ENCODE measurements around the gene IGSF21. TPM values are rescaled to one million over a fixed set of nuclear protein-coding genes. Genes with fewer than 3 reads are reported as not detected.

IGSF21 gene
- total RNA-seq, 1 donor from 2014 or later: 0.35 TPM

DNA sequence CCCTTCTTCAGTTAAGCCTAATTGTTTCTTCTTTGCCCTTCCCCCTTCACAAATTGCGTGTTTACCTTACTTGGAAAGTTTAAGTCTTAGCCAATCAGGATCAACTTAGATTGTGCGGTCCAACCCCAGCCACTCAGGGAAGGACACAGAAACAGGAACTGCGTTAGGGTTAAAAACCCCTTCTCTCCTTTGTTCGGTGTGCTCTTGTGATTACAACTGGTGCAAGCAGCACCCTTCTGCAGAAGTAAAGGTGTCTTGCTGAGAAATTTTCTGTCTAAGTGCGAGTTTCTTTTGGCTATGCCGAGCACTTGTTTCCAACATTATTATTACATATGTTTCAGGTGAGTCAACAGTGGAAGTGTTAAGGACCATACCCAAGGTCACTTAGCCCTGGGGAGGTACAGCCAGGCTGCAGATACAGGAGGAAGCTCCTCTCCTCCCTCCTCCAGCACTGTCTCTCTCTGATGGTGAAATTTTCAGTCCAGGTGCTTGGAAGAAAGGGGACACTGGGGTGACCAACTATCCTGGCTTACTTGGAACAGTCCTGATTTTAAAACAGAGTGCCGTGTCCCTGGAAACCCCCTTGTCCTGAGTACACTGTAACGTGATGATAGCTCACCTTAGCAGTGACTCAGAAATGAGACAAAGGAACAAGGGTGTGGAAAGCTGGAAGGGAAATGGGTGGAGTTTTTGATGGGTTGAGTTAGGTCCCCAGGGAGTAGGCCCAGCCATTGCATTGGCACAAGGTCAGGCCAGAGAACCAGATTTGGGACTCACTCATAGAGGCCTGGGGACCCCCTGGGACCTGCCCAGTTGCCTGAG, 304.4 kb downstream of the IGSF21 start:
- peaks cover 15% of the 10 kb centered on the region for H3K27me3 Mint-ChIP-seq (ENCODE audit: low read depth)
- H3K9me3 Mint-ChIP-seq: no peaks in the 10 kb centered on the region
- no peaks in the 10 kb centered on the region for H3K4me1 Mint-ChIP-seq

DNA sequence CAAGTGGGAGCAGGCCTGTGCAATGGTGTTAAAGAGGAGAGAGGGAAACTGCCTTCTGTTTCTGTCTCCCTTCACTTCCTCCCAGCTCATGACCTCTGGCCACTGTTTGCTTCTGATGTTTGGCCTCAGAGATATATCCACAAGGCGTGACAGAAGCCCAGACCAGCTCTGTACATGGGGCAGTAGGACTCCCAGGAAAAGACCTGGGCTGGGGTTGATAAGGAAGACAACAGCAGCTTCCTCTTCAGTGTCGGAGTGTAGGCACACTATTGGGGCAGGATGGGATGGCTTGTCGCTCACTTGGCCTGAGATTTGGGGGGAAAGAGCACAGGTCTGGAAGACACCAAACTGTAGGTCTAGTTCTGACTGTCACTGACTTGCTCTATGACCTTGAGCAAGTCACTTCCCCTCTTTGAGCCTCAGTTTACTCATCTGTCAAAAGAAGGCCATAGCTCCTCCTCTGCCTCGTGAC, 305.3 kb downstream of the IGSF21 start:
- H3K36me3 Mint-ChIP-seq (ENCODE audit: low read depth): no peaks in the 10 kb centered on the region
- DNase-seq (ENCODE audit: low read depth, low spot score): no peak
- TF ChIP-seq, protein P1, sequence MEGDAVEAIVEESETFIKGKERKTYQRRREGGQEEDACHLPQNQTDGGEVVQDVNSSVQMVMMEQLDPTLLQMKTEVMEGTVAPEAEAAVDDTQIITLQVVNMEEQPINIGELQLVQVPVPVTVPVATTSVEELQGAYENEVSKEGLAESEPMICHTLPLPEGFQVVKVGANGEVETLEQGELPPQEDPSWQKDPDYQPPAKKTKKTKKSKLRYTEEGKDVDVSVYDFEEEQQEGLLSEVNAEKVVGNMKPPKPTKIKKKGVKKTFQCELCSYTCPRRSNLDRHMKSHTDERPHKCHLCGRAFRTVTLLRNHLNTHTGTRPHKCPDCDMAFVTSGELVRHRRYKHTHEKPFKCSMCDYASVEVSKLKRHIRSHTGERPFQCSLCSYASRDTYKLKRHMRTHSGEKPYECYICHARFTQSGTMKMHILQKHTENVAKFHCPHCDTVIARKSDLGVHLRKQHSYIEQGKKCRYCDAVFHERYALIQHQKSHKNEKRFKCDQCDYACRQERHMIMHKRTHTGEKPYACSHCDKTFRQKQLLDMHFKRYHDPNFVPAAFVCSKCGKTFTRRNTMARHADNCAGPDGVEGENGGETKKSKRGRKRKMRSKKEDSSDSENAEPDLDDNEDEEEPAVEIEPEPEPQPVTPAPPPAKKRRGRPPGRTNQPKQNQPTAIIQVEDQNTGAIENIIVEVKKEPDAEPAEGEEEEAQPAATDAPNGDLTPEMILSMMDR (conservative IDR thresholded peaks at IDR 0.05): no peak
- no peaks in the 10 kb centered on the region for H3K4me1 Mint-ChIP-seq
- no peak overlapping the region for H3K4me3 Mint-ChIP-seq
- H3K27ac Mint-ChIP-seq (ENCODE audit: unreplicated experiment): peak overlapping the region; percentile 59
- H3K27me3 Mint-ChIP-seq (ENCODE audit: low read depth): peaks cover 20% of the 10 kb centered on the region
- no peaks in the 10 kb centered on the region for H3K9me3 Mint-ChIP-seq

More for the DNA sequence above, 304.4 kb downstream of the IGSF21 start:
- H3K4me3 Mint-ChIP-seq: no peak overlapping the region
- no peak for DNase-seq (ENCODE audit: low read depth, low spot score)
- no peaks in the 10 kb centered on the region for H3K36me3 Mint-ChIP-seq (ENCODE audit: low read depth)
- H3K27ac Mint-ChIP-seq (ENCODE audit: unreplicated experiment): no peak overlapping the region
- TF ChIP-seq, protein P1 (conservative IDR thresholded peaks at IDR 0.05): no peak

DNA sequence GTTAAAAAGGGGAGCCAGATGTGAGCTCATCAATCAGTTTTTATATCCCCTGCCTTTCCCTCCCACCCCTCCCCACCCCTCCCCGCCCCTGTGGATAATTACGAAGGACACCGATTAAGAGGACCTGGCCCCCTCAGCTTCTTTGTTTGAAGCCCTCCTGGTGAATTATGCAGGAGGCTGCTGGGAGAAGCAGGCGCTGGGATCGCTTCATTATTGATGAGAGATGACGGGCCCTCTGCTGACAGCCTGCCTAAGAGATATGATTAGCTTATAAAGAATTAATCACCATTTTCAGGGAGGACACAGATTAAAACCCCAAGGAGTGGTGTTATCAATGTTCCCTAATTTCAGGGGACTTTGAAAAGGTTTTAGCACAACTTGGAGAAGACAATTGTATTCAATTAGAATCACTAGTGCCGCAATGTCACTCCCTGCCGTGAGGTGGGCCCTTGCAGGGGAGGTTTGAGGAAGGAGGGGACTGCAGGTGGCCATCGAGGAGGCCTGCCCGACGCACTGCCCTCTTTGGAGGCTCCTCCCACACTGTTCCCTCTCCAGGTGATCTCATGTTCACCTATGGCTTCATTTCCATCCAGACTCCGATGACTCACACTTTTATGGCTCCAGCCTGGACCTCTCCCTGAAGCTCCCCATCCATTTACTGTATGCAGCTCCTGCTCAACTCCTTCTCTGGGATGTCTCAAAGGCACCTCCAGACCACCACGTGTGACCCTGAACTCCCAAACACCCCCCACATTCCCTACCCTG, 306.1 kb downstream of the IGSF21 start:
- Mint-ChIP-seq H3K9me3 (no peaks in the 10 kb centered on the region), H3K27ac (ENCODE audit: unreplicated experiment) (no peak overlapping the region), H3K36me3 (ENCODE audit: low read depth) (no peaks in the 10 kb centered on the region), H3K27me3 (ENCODE audit: low read depth) (peaks cover 25% of the 10 kb centered on the region), H3K4me3 (no peak overlapping the region), H3K4me1 (no peaks in the 10 kb centered on the region)
- TF ChIP-seq, protein P1 (conservative IDR thresholded peaks at IDR 0.05): no peak
- DNase-seq (ENCODE audit: low read depth, low spot score): no peak

DNA sequence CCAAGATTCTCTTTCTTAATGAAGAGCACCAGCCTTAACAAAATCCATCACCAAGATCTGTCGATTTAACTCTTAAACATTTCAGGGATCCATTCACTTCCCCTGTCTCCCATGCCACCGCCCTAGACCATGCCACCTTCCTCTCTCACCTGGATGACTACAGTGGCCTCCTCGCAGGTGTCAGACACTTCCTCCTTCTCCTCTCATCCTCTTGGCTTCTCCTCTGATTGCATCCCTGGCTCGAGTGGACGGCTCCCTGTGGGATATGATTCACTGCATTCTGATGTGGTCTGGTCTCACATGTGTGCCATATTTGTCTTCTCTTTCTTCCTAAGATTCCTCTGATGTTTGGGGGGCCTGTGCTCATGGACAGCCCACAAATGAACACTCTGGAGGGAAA, 306.7 kb downstream of the IGSF21 start:
- no peak overlapping the region for H3K4me3 Mint-ChIP-seq
- TF ChIP-seq, protein P1 (conservative IDR thresholded peaks at IDR 0.05): no peak
- DNase-seq (ENCODE audit: low read depth, low spot score): no peak
- H3K4me1 Mint-ChIP-seq: no peaks in the 10 kb centered on the region
- H3K36me3 Mint-ChIP-seq (ENCODE audit: low read depth): no peaks in the 10 kb centered on the region
- H3K27ac Mint-ChIP-seq (ENCODE audit: unreplicated experiment): no peak overlapping the region
- peaks cover 28% of the 10 kb centered on the region for H3K27me3 Mint-ChIP-seq (ENCODE audit: low read depth)
- no peaks in the 10 kb centered on the region for H3K9me3 Mint-ChIP-seq

DNA sequence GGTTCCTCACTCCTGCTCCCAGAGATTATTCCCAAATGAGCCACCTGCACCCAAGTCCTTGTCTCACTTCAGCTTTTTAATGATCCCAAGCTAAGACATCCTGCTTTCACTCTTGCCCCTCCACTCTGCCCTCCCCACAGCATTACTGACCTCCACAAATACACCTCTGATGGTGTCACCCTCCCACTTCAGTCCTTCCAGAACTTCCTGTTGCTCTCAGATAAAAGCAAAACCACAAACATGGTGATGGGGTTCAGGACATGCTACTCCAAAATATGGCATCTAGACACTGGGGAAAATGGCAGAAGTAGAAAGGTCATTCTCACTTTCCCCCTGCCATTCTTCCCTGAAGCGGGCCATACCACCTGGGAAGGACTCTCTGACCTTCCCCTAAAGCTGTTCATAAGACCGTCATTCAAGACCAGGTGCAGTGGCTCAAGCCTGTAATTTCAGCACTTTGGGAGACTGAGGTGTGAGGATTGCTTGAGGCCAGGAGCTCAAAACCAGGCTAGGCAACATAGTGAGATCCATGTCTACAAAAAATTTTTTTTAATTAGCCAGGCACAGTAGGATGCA, 307.4 kb downstream of the IGSF21 start:
- TF ChIP-seq, protein P1 (conservative IDR thresholded peaks at IDR 0.05): no peak
- H3K9me3 Mint-ChIP-seq: no peaks in the 10 kb centered on the region
- no peak overlapping the region for H3K27ac Mint-ChIP-seq (ENCODE audit: unreplicated experiment)
- DNase-seq (ENCODE audit: low read depth, low spot score): no peak
- H3K27me3 Mint-ChIP-seq (ENCODE audit: low read depth): peaks cover 34% of the 10 kb centered on the region
- no peaks in the 10 kb centered on the region for H3K36me3 Mint-ChIP-seq (ENCODE audit: low read depth)
- no peak overlapping the region for H3K4me3 Mint-ChIP-seq
- H3K4me1 Mint-ChIP-seq: no peaks in the 10 kb centered on the region
